ENCODE data around the gene OR2J2. TPM values are rescaled to one million over a fixed set of nuclear protein-coding genes. Genes with fewer than 3 reads are reported as not detected.

The OR2J2 gene
- total RNA-seq, 1 experiment from 2014 or later, result not detected

GRCh38 chr6:29131691-29132090 lies 39.0 kb upstream of the OR2J2 start (continued):
- TF ChIP-seq TEAD4 (CRISPR knock-in tag; IDR thresholded peaks at IDR 0.05) (no peak), ZBTB21 (CRISPR knock-in tag; IDR thresholded peaks at IDR 0.05; ENCODE audit: borderline replicate concordance) (no peak)

- POLR2A ChIA-PET, result no interaction called here
- H3K27ac Mint-ChIP-seq, result no peak overlapping the region
- no peaks in the 10 kb centered on the region; the same call in 1 of the 2 replicates for H3K27me3 Mint-ChIP-seq (ENCODE audit: low read depth)
- no peak overlapping the region for H3K4me3 Mint-ChIP-seq
- ATAC-seq, result no peak
- TF ChIP-seq OVOL2 (CRISPR knock-in tag; IDR thresholded peaks at IDR 0.05; ENCODE audit: borderline replicate concordance), result no peak
- no peak for TF ChIP-seq SMAD3 (CRISPR knock-in tag; IDR thresholded peaks at IDR 0.05; ENCODE audit: borderline replicate concordance)
- no peak for TF ChIP-seq ZNF232 (CRISPR knock-in tag; IDR thresholded peaks at IDR 0.05)
- no peak for TF ChIP-seq ATF6 (CRISPR knock-in tag; IDR thresholded peaks at IDR 0.05)
- no peak for TF ChIP-seq ATF2 (CRISPR knock-in tag; IDR thresholded peaks at IDR 0.05; ENCODE audit: borderline replicate concordance, low read depth)
- TF ChIP-seq AFF4 (CRISPR knock-in tag; IDR thresholded peaks at IDR 0.05; ENCODE audit: borderline replicate concordance), result no peak
- TF ChIP-seq MXD4 (CRISPR knock-in tag; IDR thresholded peaks at IDR 0.05; ENCODE audit: borderline replicate concordance), result no peak
- TF ChIP-seq GRHL2 (CRISPR knock-in tag; IDR thresholded peaks at IDR 0.05; ENCODE audit: insufficient replicate concordance, severe bottlenecking), result no peak
- TF ChIP-seq SOX15 (CRISPR knock-in tag; IDR thresholded peaks at IDR 0.05), result no peak
- no peak for TF ChIP-seq NFE2L1 (CRISPR knock-in tag; IDR thresholded peaks at IDR 0.05)
- no peak for TF ChIP-seq PRRX2 (CRISPR knock-in tag; IDR thresholded peaks at IDR 0.05)
- TF ChIP-seq ZMAT4 (CRISPR knock-in tag; IDR thresholded peaks at IDR 0.05), result no peak
- TF ChIP-seq PRDM15 (CRISPR knock-in tag; IDR thresholded peaks at IDR 0.05), result no peak
- peaks cover 11% of the 10 kb centered on the region for H3K9me3 Mint-ChIP-seq
- H3K4me1 Mint-ChIP-seq, result no peaks in the 10 kb centered on the region
- peaks cover 7% of the 10 kb centered on the region for H3K36me3 Mint-ChIP-seq
- DNase-seq (ENCODE audit: low spot score), result no peak
- CTCF ChIA-PET, result no interaction called here
Observed at GRCh38 chr6:29137724-29138123, 33.0 kb upstream of the OR2J2 start.

Measured in WTC11 (cell line).